VCaP (cell line): ENCODE data around the gene SLC36A4.
A peak's percentile ranks its signal among the peaks of the same experiment; 100 is the strongest.

ENCODE experiments used
- H3K27ac ChIP-seq: fragments of 450-650 bp; 2 replicates; pipeline ENCODE4 v1.5.1; 2017
- CTCF ChIP-seq: fragments of 450-650 bp; conservative IDR thresholded peaks from 2 replicates; pipeline ENCODE4 v1.5.1; 2017; ENCODE audit warnings: mild to moderate bottlenecking, moderate library complexity

SLC36A4 gene

GRCh38 chr11:93212094-93212493 lies 14.3 kb upstream of the SLC36A4 start:
- no peak overlapping the region for H3K27ac ChIP-seq
- no peak for TF ChIP-seq CTCF

- no peak overlapping the region for H3K27ac ChIP-seq
- TF ChIP-seq CTCF: no peak
These were observed 11.7 kb upstream of the SLC36A4 start for GRCh38 chr11:93209466-93209865.

- TF ChIP-seq CTCF: no peak
These were observed 11.0 kb upstream of the SLC36A4 start for GRCh38 chr11:93208663-93209270.

GRCh38 chr11:93199616-93200015 lies 1.8 kb upstream of the SLC36A4 start:
- no peak for TF ChIP-seq CTCF
- H3K27ac ChIP-seq: no peak overlapping the region

More at GRCh38 chr11:93208663-93209270, 11.0 kb upstream of the SLC36A4 start:
- no peak overlapping the region for H3K27ac ChIP-seq

GRCh38 chr11:93198215-93198845 lies 539 bp upstream of the SLC36A4 start:
- peak overlapping the region; percentile 97 for H3K27ac ChIP-seq
- TF ChIP-seq CTCF: no peak

GRCh38 chr11:93196816-93197379 lies 893 bp downstream of the SLC36A4 start:
- peak; percentile 70 for TF ChIP-seq CTCF
- peak overlapping the region; percentile 97 for H3K27ac ChIP-seq

- TF ChIP-seq CTCF: no peak
- peak overlapping the region; percentile 97; the same call in 1 of the 2 replicates for H3K27ac ChIP-seq
These were observed 3.0 kb downstream of the SLC36A4 start for GRCh38 chr11:93194673-93195291.
